ENCODE measurements around the gene ZNHIT1. TPM values are rescaled to one million over a fixed set of nuclear protein-coding genes. Genes with fewer than 3 reads are reported as not detected.

The ZNHIT1 gene
- total and polyA plus RNA-seq, 2 donors (not counting 3 experiments of a cell fraction or from before 2014, with no cell fraction given) = 74.1 to 89.9 TPM

GRCh38 chr7:101234636-101235035 lies 16.7 kb downstream of the ZNHIT1 start:
- POLR2A ChIA-PET = no interaction called here
- H4K20me1 ChIP-seq (replicated peaks; ENCODE audit: control insufficient read depth, extremely low read depth, insufficient read depth, low read length) = no peaks in the 10 kb centered on the region
- H3K4me1 ChIP-seq (ENCODE audit: control insufficient read depth, extremely low read depth, insufficient read depth, low read length) = peaks cover 35% of the 10 kb centered on the region
- no peaks in the 10 kb centered on the region for H3K27me3 ChIP-seq (ENCODE audit: control insufficient read depth in 2 of 2, insufficient read depth in 2 of 2, low read length in 2 of 2)
- no TSS peak for BruUV-seq (replicated peaks)
- intact Hi-C loops (cut with micrococcal nuclease) = loop anchor here (5.0 kb wide), 1 partner anchor 48 kb away; no protein-coding TSS in a partner anchor
- no peaks in the 10 kb centered on the region for H3K9me1 ChIP-seq (replicated peaks; ENCODE audit: control insufficient read depth, extremely low read depth, insufficient read depth, low read length)
- no peak for TF ChIP-seq POLR2A (IDR thresholded peaks at IDR 0.05; ENCODE audit: low read depth, low read length)
- TF ChIP-seq POLR2AphosphoS5 (IDR thresholded peaks at IDR 0.05; ENCODE audit: insufficient read depth, low read depth, low read length) = no peak
- no peak for TF ChIP-seq GATA2 (IDR thresholded peaks at IDR 0.05; ENCODE audit: insufficient read depth, insufficient read length, low read depth, low read length)
- no peak for TF ChIP-seq JUN (IDR thresholded peaks at IDR 0.05; ENCODE audit: borderline replicate concordance, insufficient read depth, insufficient read length, low read depth)
- TF ChIP-seq MAX (IDR thresholded peaks at IDR 0.05; ENCODE audit: insufficient read depth, insufficient read length) = no peak
- no peak for TF ChIP-seq CTCF (IDR thresholded peaks at IDR 0.05; ENCODE audit: extremely low read depth in 1 of 2, insufficient read depth in 1 of 2, low read depth in 1 of 2, low read length in 2 of 2)
- no peak for TF ChIP-seq FOS (IDR thresholded peaks at IDR 0.05; ENCODE audit: borderline replicate concordance, insufficient read depth, low read length)
- no peak for TF ChIP-seq MYC (IDR thresholded peaks at IDR 0.05; ENCODE audit: low read depth, low read length)
- no peak for TF ChIP-seq EZH2 (IDR thresholded peaks at IDR 0.05; ENCODE audit: borderline replicate concordance, low read depth, low read length, severe bottlenecking)
- CTCF ChIA-PET = interaction anchor here (1.4 to 8.1 kb wide), 3 partner anchors 10 to 91 kb away, joined by 4 to 42 read pairs (median 10); partner anchors contain the start of gene FIS1
- H3K9me3 ChIP-seq (replicated peaks; ENCODE audit: control insufficient read depth, insufficient read depth, low read length) = no peaks in the 10 kb centered on the region
- dilution Hi-C loops (cut with MboI; ENCODE audit: extremely low pct_ligation_motif_present, low sequenced_read_pairs) = no loop called here
- no peak overlapping the region for H2AFZ ChIP-seq (ENCODE audit: low read depth, low read length)
- H3K4me3 ChIP-seq (replicated peaks in 1 of 3; ENCODE audit: insufficient read depth in 1 of 3, low read depth in 1 of 3, low read length in 3 of 3) = no peak overlapping the region
- no peak for DNase-seq (ENCODE audit: low read depth, low spot score)
- H3K36me3 ChIP-seq (ENCODE audit: control insufficient read depth in 2 of 2, extremely low read depth in 1 of 2, insufficient read depth in 2 of 2, low read length in 2 of 2) = peaks cover 0 to 7% of the 10 kb centered on the region in 2 experiments
- no peak overlapping the region for H3K27ac ChIP-seq (ENCODE audit: insufficient read depth, low read depth, low read length)
- no peak overlapping the region for H3K4me2 ChIP-seq (ENCODE audit: insufficient read depth, low read length)
- no peak for FAIRE-seq
- no peaks in the 10 kb centered on the region for H3K79me2 ChIP-seq (ENCODE audit: control insufficient read depth, insufficient read depth, low read length)
- H3K9ac ChIP-seq (replicated peaks; ENCODE audit: extremely low read depth, insufficient read depth, low read length) = no peak overlapping the region
